ENCODE results near the gene POU2F3. TPM values are rescaled to one million over a fixed set of nuclear protein-coding genes. Genes with fewer than 3 reads are reported as not detected.
A peak's percentile ranks its signal among the peaks of the same experiment; 100 is the strongest.

POU2F3 gene
- total and polyA plus RNA-seq, 2 of the 13 experiments (the other 11 are each of a cell fraction or from before 2014, with no cell fraction given) = not detected

GRCh38 chr11:120280600-120281051 is 40.7 kb downstream of the POU2F3 start (continued):
- peak; percentile 49; the same call in 1 of the 2 replicates for TF ChIP-seq PATZ1 (CRISPR knock-in tag; IDR thresholded peaks at IDR 0.05)
- 0 out of 2 replicates have a peak, but pooled peaks have one; percentile 11 for TF ChIP-seq NCOA2 (CRISPR knock-in tag; IDR thresholded peaks at IDR 0.05)
- peak; percentile 63; the same call in 1 of the 2 replicates for TF ChIP-seq PBX2 (CRISPR knock-in tag; IDR thresholded peaks at IDR 0.05)
- peak; percentile 74; the same call in 1 of the 2 replicates for TF ChIP-seq THRA (CRISPR knock-in tag; IDR thresholded peaks at IDR 0.05; ENCODE audit: borderline replicate concordance)
- TF ChIP-seq TSC22D2 (CRISPR knock-in tag; IDR thresholded peaks at IDR 0.05; ENCODE audit: borderline replicate concordance) = no peak
- TF ChIP-seq ZNF280B (CRISPR knock-in tag; IDR thresholded peaks at IDR 0.05; ENCODE audit: borderline replicate concordance) = no peak
- no peak for TF ChIP-seq ZNF292 (CRISPR knock-in tag; IDR thresholded peaks at IDR 0.05; ENCODE audit: borderline replicate concordance, low read depth)
- TF ChIP-seq RARG (CRISPR knock-in tag; IDR thresholded peaks at IDR 0.05; ENCODE audit: low read depth) = no peak
- no peak for TF ChIP-seq PRDM4 (CRISPR knock-in tag; IDR thresholded peaks at IDR 0.05; ENCODE audit: borderline replicate concordance)
- TF ChIP-seq ZNF737 (CRISPR knock-in tag; IDR thresholded peaks at IDR 0.05; ENCODE audit: borderline replicate concordance) = no peak
- peak; percentile 36 for TF ChIP-seq SAP130 (CRISPR knock-in tag; IDR thresholded peaks at IDR 0.05; ENCODE audit: low read depth)
- TF ChIP-seq RARA (CRISPR knock-in tag; IDR thresholded peaks at IDR 0.05) = peak; percentile 21; the same call in 1 of the 2 replicates
- peak; percentile 28; the same call in 1 of the 2 replicates for TF ChIP-seq RXRB (CRISPR knock-in tag; IDR thresholded peaks at IDR 0.05; ENCODE audit: borderline replicate concordance)
- no peak for TF ChIP-seq RFX5 (IDR thresholded peaks at IDR 0.05; ENCODE audit: low read depth, low read length)
- TF ChIP-seq ZNF550 (CRISPR knock-in tag; IDR thresholded peaks at IDR 0.05; ENCODE audit: borderline replicate concordance) = no peak
- no peak for TF ChIP-seq HMGXB4 (CRISPR knock-in tag; IDR thresholded peaks at IDR 0.05; ENCODE audit: borderline replicate concordance in 1 of 2, low read depth in 1 of 2)
- TF ChIP-seq SMAD9 (CRISPR knock-in tag; IDR thresholded peaks at IDR 0.05) = no peak
- TF ChIP-seq IKZF1 (IDR thresholded peaks at IDR 0.05) = no peak
